Panc1 (cell line): ENCODE measurements around the gene FOSL2.

Experiments
- POLR2AphosphoS5 ChIP-seq: IDR thresholded peaks from 2 replicates; pipeline ENCODE4 v1.6.1; 2012; ENCODE audit warnings: mild to moderate bottlenecking, low read depth, low read length, moderate library complexity
- SIN3A ChIP-seq: IDR thresholded peaks from 2 replicates; pipeline ENCODE4 v1.6.1; 2012; ENCODE audit warnings: low read depth, mild to moderate bottlenecking, low read length, moderate library complexity, borderline replicate concordance; ENCODE audit not compliant: insufficient read depth
- TCF7L2 ChIP-seq: IDR thresholded peaks from 2 replicates; pipeline ENCODE4 v1.6.1; 2011; ENCODE audit warnings: mild to moderate bottlenecking, low read depth, low read length, inconsistent platforms
- TF ChIP-seq, protein P1 (sequence below): fragments of 450-650 bp; IDR thresholded peaks from 2 replicates; pipeline ENCODE4 v1.5.1; 2017; ENCODE audit warnings: mild to moderate bottlenecking
- TF ChIP-seq, protein P2 (sequence below), 2 experiments: IDR thresholded peaks; 2 replicates each; pipeline ENCODE4 v1.6.1; 2011 to 2012; ENCODE audit warnings: low read depth in 2 of 2, control low read depth in 1 of 2, low read length in 1 of 2, mild to moderate bottlenecking in 1 of 2, moderate library complexity in 1 of 2; ENCODE audit not compliant: insufficient read depth in 1 of 2

DNA sequence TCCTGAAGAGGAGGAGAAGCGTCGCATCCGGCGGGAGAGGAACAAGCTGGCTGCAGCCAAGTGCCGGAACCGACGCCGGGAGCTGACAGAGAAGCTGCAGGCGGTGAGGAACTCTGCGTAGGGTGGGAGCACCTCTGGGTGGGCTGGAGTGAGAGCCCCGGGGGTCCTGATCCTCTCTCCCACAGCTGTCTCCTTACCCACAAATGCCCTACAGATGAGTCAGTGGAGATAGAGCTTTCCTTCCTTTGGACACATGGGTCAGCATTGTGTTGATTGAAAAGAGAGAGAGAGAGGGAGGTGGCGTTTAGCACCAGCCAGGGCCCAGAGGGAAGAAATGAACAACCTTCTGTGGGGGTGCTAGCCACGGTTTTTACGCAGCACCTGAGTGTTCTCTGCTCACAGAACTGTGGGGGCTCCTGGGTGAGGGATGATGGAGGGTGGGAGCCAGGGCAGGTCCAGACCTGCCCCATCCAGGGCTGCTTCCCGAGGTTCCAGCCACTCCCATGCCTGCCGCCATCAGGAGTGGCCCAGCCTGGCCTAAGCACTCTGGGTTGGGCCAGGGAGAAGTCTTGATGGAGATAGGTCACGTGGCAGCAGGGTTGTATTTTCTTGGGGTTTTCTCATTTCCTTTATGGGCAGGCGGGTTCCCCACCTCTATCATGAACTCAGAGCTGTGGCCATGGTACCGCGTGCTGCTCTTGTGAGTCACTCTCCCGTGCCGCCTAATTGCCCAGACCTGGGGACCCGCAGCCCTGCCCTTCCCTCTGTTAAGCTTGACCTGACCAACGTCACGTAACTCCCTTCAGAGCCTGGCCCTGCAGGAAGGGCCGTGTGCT is 16.3 kb downstream of the FOSL2 start:
- TF ChIP-seq, protein P1, sequence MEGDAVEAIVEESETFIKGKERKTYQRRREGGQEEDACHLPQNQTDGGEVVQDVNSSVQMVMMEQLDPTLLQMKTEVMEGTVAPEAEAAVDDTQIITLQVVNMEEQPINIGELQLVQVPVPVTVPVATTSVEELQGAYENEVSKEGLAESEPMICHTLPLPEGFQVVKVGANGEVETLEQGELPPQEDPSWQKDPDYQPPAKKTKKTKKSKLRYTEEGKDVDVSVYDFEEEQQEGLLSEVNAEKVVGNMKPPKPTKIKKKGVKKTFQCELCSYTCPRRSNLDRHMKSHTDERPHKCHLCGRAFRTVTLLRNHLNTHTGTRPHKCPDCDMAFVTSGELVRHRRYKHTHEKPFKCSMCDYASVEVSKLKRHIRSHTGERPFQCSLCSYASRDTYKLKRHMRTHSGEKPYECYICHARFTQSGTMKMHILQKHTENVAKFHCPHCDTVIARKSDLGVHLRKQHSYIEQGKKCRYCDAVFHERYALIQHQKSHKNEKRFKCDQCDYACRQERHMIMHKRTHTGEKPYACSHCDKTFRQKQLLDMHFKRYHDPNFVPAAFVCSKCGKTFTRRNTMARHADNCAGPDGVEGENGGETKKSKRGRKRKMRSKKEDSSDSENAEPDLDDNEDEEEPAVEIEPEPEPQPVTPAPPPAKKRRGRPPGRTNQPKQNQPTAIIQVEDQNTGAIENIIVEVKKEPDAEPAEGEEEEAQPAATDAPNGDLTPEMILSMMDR, result no peak
- TF ChIP-seq, protein P2, sequence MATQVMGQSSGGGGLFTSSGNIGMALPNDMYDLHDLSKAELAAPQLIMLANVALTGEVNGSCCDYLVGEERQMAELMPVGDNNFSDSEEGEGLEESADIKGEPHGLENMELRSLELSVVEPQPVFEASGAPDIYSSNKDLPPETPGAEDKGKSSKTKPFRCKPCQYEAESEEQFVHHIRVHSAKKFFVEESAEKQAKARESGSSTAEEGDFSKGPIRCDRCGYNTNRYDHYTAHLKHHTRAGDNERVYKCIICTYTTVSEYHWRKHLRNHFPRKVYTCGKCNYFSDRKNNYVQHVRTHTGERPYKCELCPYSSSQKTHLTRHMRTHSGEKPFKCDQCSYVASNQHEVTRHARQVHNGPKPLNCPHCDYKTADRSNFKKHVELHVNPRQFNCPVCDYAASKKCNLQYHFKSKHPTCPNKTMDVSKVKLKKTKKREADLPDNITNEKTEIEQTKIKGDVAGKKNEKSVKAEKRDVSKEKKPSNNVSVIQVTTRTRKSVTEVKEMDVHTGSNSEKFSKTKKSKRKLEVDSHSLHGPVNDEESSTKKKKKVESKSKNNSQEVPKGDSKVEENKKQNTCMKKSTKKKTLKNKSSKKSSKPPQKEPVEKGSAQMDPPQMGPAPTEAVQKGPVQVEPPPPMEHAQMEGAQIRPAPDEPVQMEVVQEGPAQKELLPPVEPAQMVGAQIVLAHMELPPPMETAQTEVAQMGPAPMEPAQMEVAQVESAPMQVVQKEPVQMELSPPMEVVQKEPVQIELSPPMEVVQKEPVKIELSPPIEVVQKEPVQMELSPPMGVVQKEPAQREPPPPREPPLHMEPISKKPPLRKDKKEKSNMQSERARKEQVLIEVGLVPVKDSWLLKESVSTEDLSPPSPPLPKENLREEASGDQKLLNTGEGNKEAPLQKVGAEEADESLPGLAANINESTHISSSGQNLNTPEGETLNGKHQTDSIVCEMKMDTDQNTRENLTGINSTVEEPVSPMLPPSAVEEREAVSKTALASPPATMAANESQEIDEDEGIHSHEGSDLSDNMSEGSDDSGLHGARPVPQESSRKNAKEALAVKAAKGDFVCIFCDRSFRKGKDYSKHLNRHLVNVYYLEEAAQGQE (IDR thresholded peaks at IDR 0.05; ENCODE audit: insufficient read depth in 1 of 2, low read depth in 2 of 2, low read length in 1 of 2), result no peak
- TF ChIP-seq POLR2AphosphoS5, result no peak
- no peak for TF ChIP-seq TCF7L2
- no peak for TF ChIP-seq SIN3A
